SK-N-MC (cell line): ENCODE data around the gene LTBP1.

Source experiments
- DNase-seq: peaks from one replicate; pipeline ENCODE4 v3.0.0-alpha.2; 2011; ENCODE audit warnings: low read depth, low spot score
- H3K27ac ChIP-seq: fragments of 200-600 bp; sonication (generic); 2 replicates; pipeline ENCODE4 v1.5.1; 2016; ENCODE audit warnings: mixed run types
- H3K36me3 ChIP-seq: fragments of 200-600 bp; sonication (generic); 2 replicates; pipeline ENCODE4 v1.6.1; 2017; ENCODE audit warnings: antibody characterized with exemption, low read length, mixed read lengths; ENCODE audit not compliant: insufficient read depth
- H3K4me3 ChIP-seq: fragments of 200-600 bp; sonication (generic); 2 replicates; pipeline ENCODE4 v1.5.1; 2016
- H3K9ac ChIP-seq: fragments of 200-600 bp; sonication (generic); 2 replicates; pipeline ENCODE4 v1.8.0; 2017; ENCODE audit warnings: mixed run types, mixed read lengths; ENCODE audit not compliant: insufficient read length
- H3K9me3 ChIP-seq: fragments of 200-600 bp; sonication (generic); 2 replicates; pipeline ENCODE4 v1.6.1; 2017; ENCODE audit warnings: low read depth, mild to moderate bottlenecking, antibody characterized with exemption, low read length, moderate library complexity, mixed read lengths
- EZH2 ChIP-seq: fragments of 200-600 bp; sonication (generic); IDR thresholded peaks from one replicate; pipeline ENCODE4 v1.6.1; 2017; ENCODE audit warnings: antibody characterized with exemption
- FOXP2 ChIP-seq: optimal IDR thresholded peaks from 2 replicates; pipeline ENCODE3; 2011; ENCODE audit warnings: mild to moderate bottlenecking, moderate library complexity; ENCODE audit not compliant: insufficient read depth; ENCODE audit errors: extremely low read length, control extremely low read depth
- POLR2AphosphoS5 ChIP-seq: IDR thresholded peaks from 2 replicates; pipeline ENCODE4 v1.6.1; 2012; ENCODE audit warnings: mild to moderate bottlenecking, low read depth, low read length, borderline replicate concordance

Gene LTBP1

DNA sequence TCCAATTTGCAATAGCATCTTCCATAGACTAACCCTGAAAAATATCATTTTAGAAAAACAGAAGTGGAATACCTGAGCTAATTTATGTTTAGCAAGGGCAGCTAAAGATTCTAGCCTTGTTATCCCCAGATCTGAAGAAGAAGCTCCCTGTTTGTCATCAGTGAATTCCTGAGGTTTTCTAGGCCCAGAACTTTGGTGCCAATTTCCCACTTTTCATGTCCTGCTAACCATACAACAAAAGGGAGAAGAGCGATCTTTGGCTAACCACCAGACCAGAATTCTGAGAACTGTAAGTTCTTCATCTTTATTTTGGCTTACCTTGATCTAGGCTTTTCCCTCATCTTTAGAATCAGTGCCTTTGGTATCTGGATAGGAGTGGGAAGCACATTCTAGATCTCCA lies 478.4 kb downstream of the LTBP1 start:
- TF ChIP-seq EZH2 (no peak), POLR2AphosphoS5 (no peak), FOXP2 (no peak)
- DNase-seq = no peak
- Histone ChIP-seq H3K27ac (no peak overlapping the region), H3K9me3 (no peaks in the 10 kb centered on the region), H3K36me3 (no peaks in the 10 kb centered on the region), H3K9ac (no peak overlapping the region), H3K4me3 (no peak overlapping the region)

DNA sequence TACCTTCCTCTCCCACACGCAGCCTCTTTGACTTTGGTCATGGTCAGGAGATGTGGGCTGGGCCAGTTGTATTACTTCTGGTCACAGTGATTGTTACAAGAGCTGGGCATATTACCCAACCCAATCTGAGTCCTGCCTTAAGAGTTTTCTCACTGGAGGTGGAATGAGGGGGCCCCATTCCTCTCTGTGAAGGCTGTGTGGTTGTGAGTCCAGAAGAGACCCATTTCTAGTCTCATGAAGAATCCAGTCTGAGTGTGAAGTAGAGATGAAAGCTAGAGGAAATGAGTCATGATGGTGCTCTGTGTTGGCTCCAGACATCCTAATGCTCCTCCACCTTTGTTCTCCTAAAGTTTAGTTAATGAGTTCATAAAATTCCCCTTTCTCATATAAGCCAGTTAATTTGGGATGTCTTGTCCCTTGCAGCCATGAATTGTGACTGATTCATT lies 478.9 kb downstream of the LTBP1 start:
- no peak for DNase-seq
- Histone ChIP-seq H3K27ac (no peak overlapping the region), H3K4me3 (no peak overlapping the region), H3K36me3 (no peaks in the 10 kb centered on the region), H3K9ac (no peak overlapping the region), H3K9me3 (no peaks in the 10 kb centered on the region)
- TF ChIP-seq POLR2AphosphoS5 = no peak

- TF ChIP-seq EZH2 (no peak), POLR2AphosphoS5 (no peak), FOXP2 (no peak)
- no peak overlapping the region for H3K4me3 ChIP-seq
- H3K9me3 ChIP-seq = no peaks in the 10 kb centered on the region
- DNase-seq = no peak
- H3K9ac ChIP-seq = no peak overlapping the region
- no peak overlapping the region for H3K27ac ChIP-seq
- H3K36me3 ChIP-seq = no peaks in the 10 kb centered on the region
Observed at GRCh38 chr2:33426666-33427231, 480.0 kb downstream of the LTBP1 start.

GRCh38 chr2:33430077-33430476 lies 483.3 kb downstream of the LTBP1 start:
- no peak overlapping the region for H3K9ac ChIP-seq
- no peak for TF ChIP-seq POLR2AphosphoS5
- TF ChIP-seq EZH2 = no peak
- no peak for TF ChIP-seq FOXP2
- no peak overlapping the region for H3K27ac ChIP-seq
- no peaks in the 10 kb centered on the region for H3K9me3 ChIP-seq
- no peak for DNase-seq
- no peak overlapping the region for H3K4me3 ChIP-seq
- no peaks in the 10 kb centered on the region for H3K36me3 ChIP-seq

GRCh38 chr2:33430856-33431255 lies 484.1 kb downstream of the LTBP1 start:
- TF ChIP-seq FOXP2 = no peak
- TF ChIP-seq EZH2 = no peak
- TF ChIP-seq POLR2AphosphoS5 = no peak
- Histone ChIP-seq H3K9ac (no peak overlapping the region), H3K9me3 (no peaks in the 10 kb centered on the region), H3K4me3 (no peak overlapping the region), H3K27ac (no peak overlapping the region), H3K36me3 (no peaks in the 10 kb centered on the region)
- no peak for DNase-seq

GRCh38 chr2:33432871-33433270 lies 486.1 kb downstream of the LTBP1 start:
- H3K9me3 ChIP-seq = no peaks in the 10 kb centered on the region
- no peaks in the 10 kb centered on the region for H3K36me3 ChIP-seq
- DNase-seq = no peak
- H3K9ac ChIP-seq = no peak overlapping the region
- H3K27ac ChIP-seq = no peak overlapping the region; the same call in 1 of the 2 replicates
- TF ChIP-seq FOXP2 (no peak), EZH2 (no peak), POLR2AphosphoS5 (no peak)
- H3K4me3 ChIP-seq = no peak overlapping the region

- no peak for DNase-seq
- Histone ChIP-seq H3K9ac (no peak overlapping the region), H3K9me3 (no peaks in the 10 kb centered on the region), H3K4me3 (no peak overlapping the region), H3K27ac (no peak overlapping the region), H3K36me3 (no peaks in the 10 kb centered on the region)
- no peak for TF ChIP-seq FOXP2
- TF ChIP-seq POLR2AphosphoS5 = no peak
- TF ChIP-seq EZH2 = no peak
Observed at GRCh38 chr2:33433279-33434235, 486.8 kb downstream of the LTBP1 start.

- TF ChIP-seq EZH2 (no peak), POLR2AphosphoS5 (no peak), FOXP2 (no peak)
- Histone ChIP-seq H3K27ac (no peak overlapping the region), H3K4me3 (no peak overlapping the region), H3K36me3 (no peaks in the 10 kb centered on the region), H3K9me3 (no peaks in the 10 kb centered on the region), H3K9ac (no peak overlapping the region)
- DNase-seq = no peak
Observed at GRCh38 chr2:33435518-33435917, 488.8 kb downstream of the LTBP1 start.

GRCh38 chr2:33436083-33436482 lies 489.3 kb downstream of the LTBP1 start:
- TF ChIP-seq EZH2 (no peak), FOXP2 (no peak), POLR2AphosphoS5 (no peak)
- DNase-seq = no peak
- Histone ChIP-seq H3K9me3 (no peaks in the 10 kb centered on the region), H3K4me3 (no peak overlapping the region), H3K9ac (no peak overlapping the region), H3K27ac (no peak overlapping the region; the same call in 1 of the 2 replicates), H3K36me3 (no peaks in the 10 kb centered on the region)
